Panc1 (cell line): Measurements from ENCODE around the gene EEF2K. TPM values are rescaled to one million over a fixed set of nuclear protein-coding genes. Genes with fewer than 3 reads are reported as not detected.

Source experiments
- ATAC-seq: fragments of 200-7000 bp; cut with Tn5 transposase; 2 replicates; pipeline ENCODE4 v1.9.1; 2020; ENCODE audit warnings: mild to moderate bottlenecking, moderate library complexity
- BruUV-seq: library from RNA; stranded (reverse); fragments of 400-500 nt; replicated peaks from 2 replicates; lab custom pipeline; 2021; lab: Mats Ljungman, UMichigan
- CTCF ChIA-PET: fragments of 300-600 bp; sonication (Branson Sonifier 250); formaldehyde crosslinking; loops from one replicate; lab custom pipeline; 2022; ENCODE audit warnings: antibody characterized with exemption; lab: Charles Lee
- POLR2A ChIA-PET: fragments of 300-600 bp; sonication (Branson Sonifier 250); formaldehyde crosslinking; loops from one replicate; lab custom pipeline; 2022; ENCODE audit warnings: antibody characterized with exemption; lab: Charles Lee
- DNase-seq: peaks from one replicate; pipeline ENCODE4 v3.0.0-alpha.2; 2010; ENCODE audit warnings: low read depth, low spot score
- H3K27ac ChIP-seq: 2 replicates; pipeline ENCODE4 v1.5.1; 2011; ENCODE audit warnings: mild to moderate bottlenecking, low read length, inconsistent platforms
- H3K27me3 ChIP-seq: fragments of 200-500 bp; sonication (Bioruptor generic); 2 replicates; pipeline ENCODE4 v1.6.0; 2014; ENCODE audit warnings: low read length, inconsistent platforms; ENCODE audit not compliant: control insufficient read depth, insufficient read depth
- H3K36me3 ChIP-seq: fragments of 200-500 bp; sonication (Bioruptor generic); 2 replicates; pipeline ENCODE4 v1.5.1; 2014; ENCODE audit warnings: inconsistent platforms, mild to moderate bottlenecking, low read length, moderate library complexity; ENCODE audit not compliant: control insufficient read depth, insufficient read depth
- H3K4me1 ChIP-seq: 2 replicates; pipeline ENCODE4 v1.5.1; 2011; ENCODE audit warnings: inconsistent platforms, mild to moderate bottlenecking, low read length, moderate library complexity; ENCODE audit not compliant: control insufficient read depth, insufficient read depth
- H3K4me3 ChIP-seq, 2 experiments: 2 replicates each; pipeline ENCODE4 v1.5.1; 2011 to 2012; ENCODE audit warnings: low read depth in 2 of 2, low read length in 2 of 2, mild to moderate bottlenecking in 2 of 2, inconsistent platforms in 1 of 2, moderate library complexity in 1 of 2
- H3K9me3 ChIP-seq: fragments of 200-500 bp; sonication (Bioruptor generic); 2 replicates; pipeline ENCODE4 v1.5.1; 2014; ENCODE audit warnings: low read depth, mild to moderate bottlenecking, inconsistent platforms, low read length, moderate library complexity; ENCODE audit not compliant: control insufficient read depth, insufficient read depth
- POLR2AphosphoS5 ChIP-seq: IDR thresholded peaks from 2 replicates; pipeline ENCODE4 v1.6.1; 2012; ENCODE audit warnings: mild to moderate bottlenecking, low read depth, low read length, moderate library complexity
- SIN3A ChIP-seq: IDR thresholded peaks from 2 replicates; pipeline ENCODE4 v1.6.1; 2012; ENCODE audit warnings: low read depth, mild to moderate bottlenecking, low read length, moderate library complexity, borderline replicate concordance; ENCODE audit not compliant: insufficient read depth
- TCF7L2 ChIP-seq: IDR thresholded peaks from 2 replicates; pipeline ENCODE4 v1.6.1; 2011; ENCODE audit warnings: mild to moderate bottlenecking, low read depth, low read length, inconsistent platforms
- in situ Hi-C: cut with HindIII; loops from 2 replicates; pipeline ENCODE4 v1.10.0; 2016; ENCODE audit warnings: low sequenced_read_pairs, low pct_unique_long_range_greater_than_20kb
- intact Hi-C: fragments of 100-400 bp; cut with micrococcal nuclease; formaldehyde crosslinking; loops from one replicate; pipeline ENCODE4 v1.10.0; 2022; ENCODE audit not compliant: unreplicated experiment
- total RNA-seq: library from RNA; stranded (reverse); gene quantifications from one replicate; pipeline ENCODE4 v1.2.1, GENCODE V29; 2021; ENCODE audit not compliant: unreplicated experiment
- TF ChIP-seq, protein P1 (sequence below), 2 experiments: IDR thresholded peaks; 2 replicates each; pipeline ENCODE4 v1.6.1; 2011 to 2012; ENCODE audit warnings: low read depth in 2 of 2, control low read depth in 1 of 2, low read length in 1 of 2, mild to moderate bottlenecking in 1 of 2, moderate library complexity in 1 of 2; ENCODE audit not compliant: insufficient read depth in 1 of 2
- TF ChIP-seq, protein P2 (sequence below): fragments of 450-650 bp; IDR thresholded peaks from 2 replicates; pipeline ENCODE4 v1.5.1; 2017; ENCODE audit warnings: mild to moderate bottlenecking

EEF2K gene
- total RNA-seq, 1 experiment from 2014 or later, result 15.0 TPM

DNA sequence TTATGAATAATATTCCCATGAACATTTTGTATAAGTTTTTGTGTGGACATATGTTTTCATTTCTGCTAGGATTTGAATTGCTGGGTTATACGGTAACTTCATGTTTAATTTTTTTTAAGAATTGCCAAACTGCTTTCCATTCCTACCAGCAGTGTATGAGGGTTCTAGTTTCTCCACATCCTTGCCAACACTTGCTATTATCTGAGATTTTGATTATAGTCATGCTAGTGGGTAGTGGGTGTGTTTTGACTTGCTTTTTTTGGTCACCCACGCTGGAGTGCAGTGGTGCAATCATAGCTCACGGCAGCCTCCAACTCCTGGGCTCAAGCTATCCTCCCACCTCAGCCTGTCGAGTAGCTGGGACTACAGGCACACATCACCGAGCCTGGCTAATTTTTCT, 3.0 kb upstream of the EEF2K start:
- Histone ChIP-seq H3K4me3 (no peak overlapping the region), H3K27ac (no peak overlapping the region), H3K9me3 (no peaks in the 10 kb centered on the region), H3K27me3 (no peaks in the 10 kb centered on the region), H3K36me3 (no peaks in the 10 kb centered on the region; the same call in 1 of the 2 replicates), H3K4me1 (peaks cover 29% of the 10 kb centered on the region)
- ChIA-PET CTCF (no interaction called here), POLR2A (no interaction called here)
- ATAC-seq, result no peak
- BruUV-seq, result no TSS peak
- TF ChIP-seq, protein P1, sequence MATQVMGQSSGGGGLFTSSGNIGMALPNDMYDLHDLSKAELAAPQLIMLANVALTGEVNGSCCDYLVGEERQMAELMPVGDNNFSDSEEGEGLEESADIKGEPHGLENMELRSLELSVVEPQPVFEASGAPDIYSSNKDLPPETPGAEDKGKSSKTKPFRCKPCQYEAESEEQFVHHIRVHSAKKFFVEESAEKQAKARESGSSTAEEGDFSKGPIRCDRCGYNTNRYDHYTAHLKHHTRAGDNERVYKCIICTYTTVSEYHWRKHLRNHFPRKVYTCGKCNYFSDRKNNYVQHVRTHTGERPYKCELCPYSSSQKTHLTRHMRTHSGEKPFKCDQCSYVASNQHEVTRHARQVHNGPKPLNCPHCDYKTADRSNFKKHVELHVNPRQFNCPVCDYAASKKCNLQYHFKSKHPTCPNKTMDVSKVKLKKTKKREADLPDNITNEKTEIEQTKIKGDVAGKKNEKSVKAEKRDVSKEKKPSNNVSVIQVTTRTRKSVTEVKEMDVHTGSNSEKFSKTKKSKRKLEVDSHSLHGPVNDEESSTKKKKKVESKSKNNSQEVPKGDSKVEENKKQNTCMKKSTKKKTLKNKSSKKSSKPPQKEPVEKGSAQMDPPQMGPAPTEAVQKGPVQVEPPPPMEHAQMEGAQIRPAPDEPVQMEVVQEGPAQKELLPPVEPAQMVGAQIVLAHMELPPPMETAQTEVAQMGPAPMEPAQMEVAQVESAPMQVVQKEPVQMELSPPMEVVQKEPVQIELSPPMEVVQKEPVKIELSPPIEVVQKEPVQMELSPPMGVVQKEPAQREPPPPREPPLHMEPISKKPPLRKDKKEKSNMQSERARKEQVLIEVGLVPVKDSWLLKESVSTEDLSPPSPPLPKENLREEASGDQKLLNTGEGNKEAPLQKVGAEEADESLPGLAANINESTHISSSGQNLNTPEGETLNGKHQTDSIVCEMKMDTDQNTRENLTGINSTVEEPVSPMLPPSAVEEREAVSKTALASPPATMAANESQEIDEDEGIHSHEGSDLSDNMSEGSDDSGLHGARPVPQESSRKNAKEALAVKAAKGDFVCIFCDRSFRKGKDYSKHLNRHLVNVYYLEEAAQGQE (IDR thresholded peaks at IDR 0.05; ENCODE audit: insufficient read depth in 1 of 2, low read depth in 2 of 2, low read length in 1 of 2), result no peak
- TF ChIP-seq SIN3A, result no peak
- no peak for TF ChIP-seq POLR2AphosphoS5
- TF ChIP-seq TCF7L2, result no peak
- TF ChIP-seq, protein P2, sequence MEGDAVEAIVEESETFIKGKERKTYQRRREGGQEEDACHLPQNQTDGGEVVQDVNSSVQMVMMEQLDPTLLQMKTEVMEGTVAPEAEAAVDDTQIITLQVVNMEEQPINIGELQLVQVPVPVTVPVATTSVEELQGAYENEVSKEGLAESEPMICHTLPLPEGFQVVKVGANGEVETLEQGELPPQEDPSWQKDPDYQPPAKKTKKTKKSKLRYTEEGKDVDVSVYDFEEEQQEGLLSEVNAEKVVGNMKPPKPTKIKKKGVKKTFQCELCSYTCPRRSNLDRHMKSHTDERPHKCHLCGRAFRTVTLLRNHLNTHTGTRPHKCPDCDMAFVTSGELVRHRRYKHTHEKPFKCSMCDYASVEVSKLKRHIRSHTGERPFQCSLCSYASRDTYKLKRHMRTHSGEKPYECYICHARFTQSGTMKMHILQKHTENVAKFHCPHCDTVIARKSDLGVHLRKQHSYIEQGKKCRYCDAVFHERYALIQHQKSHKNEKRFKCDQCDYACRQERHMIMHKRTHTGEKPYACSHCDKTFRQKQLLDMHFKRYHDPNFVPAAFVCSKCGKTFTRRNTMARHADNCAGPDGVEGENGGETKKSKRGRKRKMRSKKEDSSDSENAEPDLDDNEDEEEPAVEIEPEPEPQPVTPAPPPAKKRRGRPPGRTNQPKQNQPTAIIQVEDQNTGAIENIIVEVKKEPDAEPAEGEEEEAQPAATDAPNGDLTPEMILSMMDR, result no peak
- intact Hi-C loops (no loop called here), in situ Hi-C loops (no loop called here)
- no peak for DNase-seq

DNA sequence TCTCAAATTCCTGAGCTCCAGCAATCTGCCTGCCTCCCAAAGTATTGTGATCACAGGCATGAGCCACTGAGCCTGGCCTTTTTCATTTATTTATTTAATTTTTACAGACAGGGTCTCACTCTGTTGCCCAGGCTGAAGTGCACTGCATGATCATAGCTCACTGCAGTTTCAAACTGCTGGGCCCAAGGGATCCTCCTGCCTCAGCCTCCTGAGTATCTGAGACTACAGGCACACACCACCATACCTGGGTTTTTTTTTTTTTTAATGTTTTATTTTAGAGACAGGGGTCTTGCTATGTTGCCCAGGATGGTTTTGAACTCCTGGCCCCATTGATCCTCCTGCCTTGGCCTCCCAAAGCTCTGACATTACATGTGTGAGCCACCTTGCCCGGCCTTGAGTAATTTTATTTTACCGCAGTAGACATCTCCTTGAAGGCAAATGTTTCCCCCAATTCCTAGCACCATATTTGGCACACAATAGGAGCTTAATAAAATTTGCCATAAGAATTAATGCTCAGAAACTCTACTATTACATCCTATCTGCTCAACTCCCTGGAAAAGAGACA, 1.9 kb upstream of the EEF2K start:
- ChIA-PET POLR2A (interaction anchor here (0.6 kb wide), 1 partner anchor 71 kb away, joined by 6 read pairs; no protein-coding TSS in a partner anchor), CTCF (no interaction called here)
- no TSS peak for BruUV-seq
- intact Hi-C loops (no loop called here), in situ Hi-C loops (no loop called here)
- ATAC-seq (no peak), DNase-seq (no peak)
- TF ChIP-seq, protein P1 (IDR thresholded peaks at IDR 0.05; ENCODE audit: insufficient read depth in 1 of 2, low read depth in 2 of 2, low read length in 1 of 2), result no peak
- TF ChIP-seq SIN3A, result no peak
- TF ChIP-seq, protein P2, result no peak
- TF ChIP-seq POLR2AphosphoS5, result no peak
- no peak for TF ChIP-seq TCF7L2
- H3K4me1 ChIP-seq, result peaks cover 24% of the 10 kb centered on the region
- H3K4me3 ChIP-seq, result no peak overlapping the region
- no peak overlapping the region for H3K27ac ChIP-seq
- H3K27me3 ChIP-seq, result no peaks in the 10 kb centered on the region
- H3K9me3 ChIP-seq, result no peaks in the 10 kb centered on the region
- no peaks in the 10 kb centered on the region; the same call in 1 of the 2 replicates for H3K36me3 ChIP-seq
